Left lobe of liver (tissue), 2 donors: Measurements from ENCODE around the gene IRF5. TPM values are rescaled to one million over a fixed set of nuclear protein-coding genes. Genes with fewer than 3 reads are reported as not detected.
"Not testable (repeated sequence)": the region's sequence is repeated elsewhere in the genome, so short reads cannot be mapped to it uniquely, and the experiment has no call there.

Source experiments
- ATAC-seq: fragments of 200-7000 bp; cut with Tn5 transposase; one replicate; pipeline ENCODE4 v1.9.1; 2020; ENCODE audit warnings: mild to moderate bottlenecking, moderate library complexity
- DNase-seq: peaks from one replicate; pipeline ENCODE4 v3.0.0-alpha.2; 2020; ENCODE audit warnings: low spot score
- total RNA-seq: library from RNA; stranded (reverse); gene quantifications from one replicate; pipeline ENCODE4 v1.2.1, GENCODE V29; 2021
- donor health status: DM: no; HTN: no; CAD: no; lungs with moderate emphysema.
- donor health status: DM: no; HTN: yes; CAD: no.

The IRF5 gene
- total RNA-seq, 1 donor from 2014 or later = 5.0 TPM

DNA sequence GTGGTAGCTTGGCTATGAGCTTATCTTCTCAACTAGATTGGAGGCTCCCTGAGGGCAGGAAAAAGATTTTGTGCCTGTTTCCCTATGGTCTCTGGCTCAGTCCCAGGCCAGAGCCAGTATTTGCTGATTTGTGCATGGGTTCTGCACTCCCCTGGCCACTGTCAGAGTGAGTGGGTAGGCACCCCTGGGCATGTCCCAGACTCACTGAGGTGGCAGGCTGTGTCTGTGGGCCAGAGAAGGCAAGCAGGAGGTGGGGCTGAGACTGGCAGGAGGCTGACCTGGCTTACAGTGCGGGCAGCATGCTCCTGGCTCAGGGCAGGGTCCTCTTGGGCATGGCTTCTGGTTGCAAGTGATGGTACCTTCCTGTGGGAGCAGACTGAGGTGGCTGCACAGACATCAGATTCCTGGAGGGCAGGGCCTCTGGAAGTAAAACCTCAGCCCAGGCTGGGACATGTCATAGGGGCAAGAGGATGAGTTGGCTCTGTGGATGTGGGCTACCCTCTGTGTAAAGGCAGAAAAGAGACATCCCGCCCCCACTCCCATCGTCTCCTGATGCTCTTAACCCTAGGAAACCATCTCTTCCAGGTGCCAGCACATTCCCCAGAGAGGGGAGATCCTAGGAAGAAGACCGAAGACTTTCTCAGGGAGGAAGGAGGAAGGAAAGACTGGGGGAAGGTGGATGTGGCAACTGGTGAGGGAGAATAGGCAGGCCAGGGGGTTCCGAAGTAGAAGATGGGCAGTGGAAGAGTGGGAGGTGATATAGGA, 31.5 kb upstream of the IRF5 start:
- ATAC-seq (no peak), DNase-seq (no peak)

DNA sequence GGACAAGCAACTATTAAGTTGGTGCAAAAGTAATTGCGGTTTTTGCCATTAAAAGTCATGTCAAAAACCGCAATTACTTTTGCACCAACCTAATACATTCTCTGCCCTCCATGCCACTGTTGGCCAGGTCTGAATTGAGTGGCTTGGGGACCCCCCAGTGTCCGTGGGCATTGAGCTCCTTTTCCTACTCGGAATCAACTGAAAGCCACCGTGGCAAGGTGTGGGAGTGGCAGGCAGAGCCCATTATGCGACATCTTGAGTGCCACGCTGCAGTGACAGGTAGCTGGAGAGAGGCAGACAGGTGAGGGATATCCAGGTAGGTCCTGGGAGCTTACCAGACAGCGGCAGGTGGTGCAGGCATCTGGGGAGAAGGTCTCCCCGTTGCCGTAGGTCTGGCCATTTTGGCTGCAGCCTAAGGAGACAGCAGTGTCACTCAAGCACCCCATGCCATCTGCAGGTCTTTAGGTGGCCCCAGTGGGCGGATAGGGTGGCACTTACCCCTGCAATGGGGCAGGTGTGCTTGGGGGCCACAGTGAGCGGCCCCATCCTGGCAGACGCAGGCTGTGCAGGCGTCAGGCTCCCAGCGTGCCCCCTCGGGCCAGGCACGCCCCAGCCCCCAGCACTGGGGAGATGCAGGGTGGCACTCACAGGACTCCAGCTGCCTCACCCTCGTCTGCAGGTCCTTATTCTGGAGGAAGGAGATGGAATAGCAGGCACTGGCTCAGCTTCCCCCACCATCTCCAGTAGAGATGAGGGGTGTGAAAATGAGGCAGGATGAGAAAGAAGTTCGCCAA, 30.8 kb upstream of the IRF5 start:
- DNase-seq (no peak), ATAC-seq (no peak)

DNA sequence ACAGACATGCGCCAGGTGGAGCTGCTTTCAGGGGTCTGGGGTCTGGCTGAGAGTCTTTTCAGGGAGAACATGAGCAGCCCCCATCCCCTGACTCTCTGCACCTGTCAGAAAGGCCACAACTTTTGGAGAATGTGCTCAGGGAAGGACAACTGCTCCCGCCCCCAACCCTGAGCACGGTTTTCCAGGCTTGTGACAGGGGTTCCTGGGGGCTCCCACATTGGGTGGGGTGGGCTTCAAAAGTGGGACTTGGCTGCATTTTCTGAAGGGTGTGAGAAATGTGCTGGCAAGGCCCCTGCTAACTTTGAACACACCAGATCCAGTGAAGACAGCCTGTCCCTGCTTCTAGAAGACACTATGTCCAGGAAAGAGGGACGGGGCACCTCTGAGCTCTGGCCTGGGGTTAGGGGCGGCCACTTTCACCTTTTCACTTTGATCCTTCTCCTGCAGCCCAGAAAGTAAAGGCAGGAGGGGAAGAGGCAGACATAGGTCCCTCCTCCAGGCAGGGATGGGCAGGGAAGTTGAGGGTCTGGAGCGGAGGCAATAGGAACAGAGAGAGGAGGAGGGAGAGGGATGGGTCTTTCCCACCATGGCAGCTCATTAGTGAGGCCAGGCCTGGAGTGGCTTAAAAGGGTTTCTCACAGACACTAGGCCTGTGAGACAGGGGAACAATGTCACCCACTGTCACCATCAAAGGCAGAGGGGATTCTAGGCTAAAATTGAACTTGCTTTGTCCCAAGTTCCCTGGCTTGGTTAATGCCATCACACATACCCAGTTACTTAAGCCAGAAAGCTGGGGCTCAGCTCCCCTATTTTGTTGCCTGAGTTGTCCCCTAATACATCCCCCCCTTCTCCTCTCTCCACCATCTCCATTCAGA, 28.7 kb upstream of the IRF5 start:
- DNase-seq (no peak), ATAC-seq (no peak)

DNA sequence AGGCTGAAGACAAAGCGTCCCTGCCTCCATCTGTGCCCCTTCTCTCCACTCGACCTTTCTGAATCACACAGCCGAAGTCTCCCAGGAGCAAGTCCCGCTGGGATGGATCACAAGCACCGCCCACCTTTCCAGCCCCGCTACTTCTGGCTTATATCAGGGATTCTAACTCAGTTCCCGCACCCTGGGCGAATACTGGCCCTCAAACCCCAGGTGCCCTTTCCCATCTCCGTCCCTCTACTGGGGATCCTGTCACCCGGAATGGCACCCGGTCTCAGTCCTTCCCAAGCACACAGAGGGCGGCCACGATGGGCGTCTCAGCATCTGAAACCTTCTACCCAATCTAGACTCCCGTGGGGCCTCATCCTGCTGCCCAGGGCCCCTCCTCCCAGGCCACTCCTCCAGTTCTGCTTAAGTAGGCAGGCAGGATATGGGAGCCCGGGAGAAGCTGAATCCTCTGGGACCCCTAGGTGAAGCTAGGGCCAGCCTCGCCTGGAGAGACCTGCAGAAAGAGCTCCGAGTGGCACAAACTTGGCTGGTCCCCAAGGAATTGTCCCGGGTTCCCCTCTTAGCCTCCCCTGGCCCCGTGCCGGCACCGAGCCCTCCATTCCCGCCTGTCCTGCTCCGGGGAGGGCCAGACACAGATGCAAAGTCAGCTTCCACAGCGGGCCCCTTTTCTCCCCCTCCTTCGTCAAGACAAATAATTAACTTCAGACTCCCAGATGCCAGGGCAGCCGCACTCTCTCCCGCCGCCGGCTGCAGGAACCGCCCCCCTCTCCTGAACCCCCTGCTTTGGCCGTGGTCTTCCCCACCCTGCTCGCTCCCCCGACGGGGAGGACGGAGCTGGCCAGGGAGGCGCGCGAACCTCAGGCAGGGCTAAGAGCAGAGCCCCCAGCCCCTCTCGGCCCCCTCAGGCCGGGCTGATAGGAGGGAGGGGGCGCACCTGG, 27.8 kb upstream of the IRF5 start:
- ATAC-seq = peak; percentile 8
- DNase-seq = no peak

DNA sequence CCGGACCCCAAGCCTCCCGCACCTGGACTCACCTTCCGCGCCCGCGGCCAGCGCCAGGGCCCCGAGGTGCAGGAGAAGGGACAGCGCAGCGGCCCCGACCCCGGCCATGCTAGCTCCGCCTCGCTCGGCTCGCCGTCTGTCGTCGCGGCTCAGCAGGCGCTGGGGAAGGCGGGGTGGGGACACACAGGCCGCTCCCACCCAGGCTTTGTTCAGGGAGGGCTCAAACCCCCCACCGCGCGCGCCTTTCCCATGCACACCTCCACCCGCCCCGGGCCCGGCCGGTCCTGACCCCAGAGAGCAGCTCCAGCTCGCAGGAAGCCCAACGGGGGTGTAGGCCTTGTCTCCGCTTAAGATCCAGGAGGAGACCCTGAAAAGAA, 27.2 kb upstream of the IRF5 start, which contains the start of gene KCP:
Gene KCP, minus strand, starts transcription at position 141 of the 377 bp plus-strand sequence. Its CDS starts 33 bp downstream, at position 108.
- peak; percentile 38 for ATAC-seq
- DNase-seq = no peak

DNA sequence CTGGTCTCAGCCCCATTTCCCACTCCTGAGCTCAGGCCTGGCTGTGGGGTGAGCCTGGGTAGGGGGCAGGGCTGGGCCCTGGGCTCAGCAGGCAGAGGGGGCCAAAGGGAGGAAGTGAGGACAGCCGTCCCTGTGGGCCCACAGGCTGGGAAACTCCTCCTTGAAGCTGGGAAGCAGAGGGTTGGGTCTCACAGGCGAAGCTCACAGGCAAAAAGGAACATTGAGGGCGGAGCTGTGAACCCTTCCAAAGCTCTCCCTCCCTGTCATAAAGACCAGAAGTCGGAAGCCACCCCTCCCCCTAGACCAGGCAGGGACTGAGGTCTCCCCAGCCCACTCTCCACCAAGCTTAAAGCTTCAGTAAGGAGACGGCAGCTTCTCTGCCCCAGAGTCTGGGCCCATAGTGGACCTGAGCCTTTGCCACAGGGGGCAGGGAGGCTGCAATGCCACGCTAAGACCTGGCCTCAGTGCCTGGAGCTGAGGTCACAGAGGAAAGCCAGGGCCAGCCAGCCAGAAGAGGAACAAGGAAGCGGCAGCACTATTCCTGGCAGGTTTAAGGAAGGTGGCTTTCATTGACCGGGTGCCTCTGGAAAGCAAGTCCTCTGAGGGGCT, 26.2 kb upstream of the IRF5 start:
- DNase-seq (no peak), ATAC-seq (no peak)

DNA sequence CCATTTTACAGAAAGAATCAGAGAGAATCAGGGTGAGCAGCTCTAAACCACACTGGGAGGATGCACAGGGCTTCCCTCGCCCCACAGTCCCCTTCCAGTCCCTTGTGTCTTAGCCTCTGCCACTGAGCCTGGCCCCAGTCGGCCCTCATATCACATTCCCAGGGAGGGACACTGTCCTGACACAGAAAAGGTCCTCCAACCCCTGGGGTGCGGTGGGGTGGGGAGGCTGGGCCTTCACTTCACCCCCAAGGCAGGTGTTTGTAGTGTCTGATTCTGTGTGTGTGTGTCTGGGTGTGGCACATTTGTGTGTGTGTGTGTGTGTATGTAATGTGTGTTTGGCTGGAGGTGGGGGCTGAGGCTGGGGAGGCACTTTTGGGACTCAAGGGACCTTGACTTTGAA, 25.4 kb upstream of the IRF5 start:
- no peak for ATAC-seq
- DNase-seq = no peak

DNA sequence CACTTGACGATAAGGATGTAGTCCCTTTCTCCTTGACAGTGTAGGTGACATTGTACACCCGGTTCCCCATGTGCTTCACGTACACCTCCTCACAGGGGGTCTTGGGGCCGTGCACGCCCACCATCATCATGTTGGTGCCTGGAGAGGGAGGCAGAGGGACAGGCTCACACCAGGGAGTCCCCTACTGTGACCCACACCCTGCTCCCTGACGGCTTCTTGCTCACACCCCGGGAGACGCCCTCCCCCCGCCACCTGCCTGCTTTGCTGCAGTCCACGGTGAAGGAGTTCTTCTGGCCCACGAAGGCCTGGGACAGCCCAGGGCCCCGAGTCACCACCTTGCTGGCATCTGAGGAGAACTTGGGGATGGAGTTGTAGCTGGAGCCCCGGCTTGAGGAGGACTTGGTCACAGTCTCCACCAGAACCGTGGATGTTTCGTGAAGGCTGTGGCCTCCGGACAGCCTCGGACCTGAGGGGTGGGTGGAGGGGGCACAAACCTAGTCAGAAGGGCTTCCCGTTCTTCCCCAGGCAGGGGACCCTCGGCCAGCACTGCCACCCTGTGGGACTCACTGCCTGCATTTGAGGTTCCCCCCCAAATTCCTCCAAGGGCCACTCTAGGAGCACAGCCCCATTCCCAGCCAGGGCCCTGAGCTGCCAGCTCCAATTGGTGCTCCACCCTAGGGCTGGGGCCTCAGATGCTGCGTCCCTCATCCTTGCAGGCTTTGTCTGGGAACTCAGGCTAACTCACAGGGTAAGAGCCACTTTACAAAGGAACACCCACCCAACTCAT, 24.8 kb upstream of the IRF5 start:
- not testable (repeated sequence) for ATAC-seq

DNA sequence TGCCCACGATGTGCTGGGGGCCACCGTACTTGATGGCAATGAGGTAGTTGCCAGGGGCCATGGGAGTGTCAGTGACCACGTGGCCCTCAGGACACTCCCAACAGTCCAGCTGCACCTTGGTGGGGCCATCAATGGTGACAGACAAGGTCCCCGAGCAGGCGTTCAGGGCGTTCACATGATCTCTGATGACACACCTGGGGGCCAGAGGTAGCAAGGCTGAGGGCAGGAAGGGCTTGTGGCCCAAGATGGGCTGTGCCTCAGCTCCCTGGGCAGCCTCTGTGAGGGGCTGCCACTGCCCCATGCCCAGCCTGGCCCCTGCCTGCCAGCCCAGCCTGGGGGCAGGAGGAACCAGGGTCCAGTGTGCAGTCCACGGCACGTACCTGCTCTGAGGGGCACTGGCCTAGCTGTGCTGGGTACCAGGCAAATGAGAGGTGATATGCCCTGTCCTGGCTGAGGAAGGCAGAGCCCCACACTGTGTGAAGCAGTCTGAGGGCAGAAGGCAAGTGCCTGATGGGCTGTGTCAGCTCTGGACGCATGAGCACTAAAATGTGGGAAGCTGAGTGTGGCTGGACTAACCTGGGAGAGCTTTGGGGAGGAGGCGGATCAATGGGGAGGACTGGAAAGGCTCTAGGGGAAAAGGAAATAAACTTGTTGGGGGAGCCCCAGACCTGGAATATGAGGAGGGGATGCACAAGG, 23.7 kb upstream of the IRF5 start:
- no peak for DNase-seq
- ATAC-seq = no peak

More for the DNA sequence above, 24.8 kb upstream of the IRF5 start:
- not testable (repeated sequence) for DNase-seq

DNA sequence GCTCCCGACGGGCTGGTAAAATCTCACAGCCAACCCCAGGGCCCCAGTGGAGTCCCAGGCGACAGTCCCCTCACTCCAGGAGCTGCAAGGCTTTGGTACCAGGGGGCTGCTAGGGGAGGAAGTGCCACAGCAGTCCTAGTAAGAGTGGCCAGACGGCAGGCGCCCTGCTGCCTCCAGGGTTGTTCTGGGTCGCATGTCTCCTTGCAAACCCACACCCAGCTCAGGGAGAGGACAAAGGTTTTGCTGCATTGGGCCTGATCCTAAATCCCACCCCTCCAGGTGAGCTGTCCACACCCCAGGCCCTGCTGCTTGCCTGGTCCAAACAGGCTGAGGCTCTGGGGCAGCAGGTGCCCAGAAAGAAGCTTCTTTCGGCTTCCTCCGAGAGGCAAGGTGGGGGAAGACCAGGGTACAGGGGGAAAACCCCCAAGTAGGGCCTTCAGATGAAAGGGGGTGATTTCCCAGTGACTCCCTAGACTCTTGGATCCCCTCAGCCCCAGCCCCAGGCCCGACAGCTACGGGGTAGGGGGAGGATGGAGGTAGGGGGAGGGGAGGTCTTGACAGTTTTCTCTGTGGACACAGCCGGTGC, 23.1 kb upstream of the IRF5 start:
- ATAC-seq = no peak

DNA sequence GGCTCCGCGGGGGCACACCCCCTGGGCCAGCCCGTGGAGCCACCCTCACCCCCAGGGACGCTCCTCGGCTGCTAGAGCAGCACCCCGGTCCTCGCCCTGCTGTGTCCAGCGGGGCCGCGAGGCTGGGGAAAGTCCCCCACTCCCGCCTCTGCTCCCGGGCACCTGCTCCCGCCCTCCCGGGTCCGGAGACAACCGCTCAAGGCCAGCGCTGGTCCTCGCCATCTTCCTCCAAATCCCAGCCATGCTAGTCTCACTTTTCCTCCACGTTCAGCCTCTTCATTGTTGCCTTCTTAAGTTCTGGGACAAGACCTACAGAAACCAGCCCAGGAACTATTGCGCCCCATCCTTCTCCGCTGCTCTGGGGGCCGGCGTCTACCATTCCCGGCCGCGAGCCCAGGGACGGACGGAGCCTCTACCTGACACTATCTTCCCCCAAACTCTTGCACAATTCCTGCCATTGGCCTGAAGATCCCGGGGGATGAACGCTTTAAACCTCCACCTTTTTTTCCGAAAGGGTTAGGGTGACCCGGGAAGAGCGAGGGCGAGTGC, 22.4 kb upstream of the IRF5 start:
- peak; percentile 36 for ATAC-seq
- DNase-seq = no peak

More for the DNA sequence above, 23.1 kb upstream of the IRF5 start:
- no peak for DNase-seq

DNA sequence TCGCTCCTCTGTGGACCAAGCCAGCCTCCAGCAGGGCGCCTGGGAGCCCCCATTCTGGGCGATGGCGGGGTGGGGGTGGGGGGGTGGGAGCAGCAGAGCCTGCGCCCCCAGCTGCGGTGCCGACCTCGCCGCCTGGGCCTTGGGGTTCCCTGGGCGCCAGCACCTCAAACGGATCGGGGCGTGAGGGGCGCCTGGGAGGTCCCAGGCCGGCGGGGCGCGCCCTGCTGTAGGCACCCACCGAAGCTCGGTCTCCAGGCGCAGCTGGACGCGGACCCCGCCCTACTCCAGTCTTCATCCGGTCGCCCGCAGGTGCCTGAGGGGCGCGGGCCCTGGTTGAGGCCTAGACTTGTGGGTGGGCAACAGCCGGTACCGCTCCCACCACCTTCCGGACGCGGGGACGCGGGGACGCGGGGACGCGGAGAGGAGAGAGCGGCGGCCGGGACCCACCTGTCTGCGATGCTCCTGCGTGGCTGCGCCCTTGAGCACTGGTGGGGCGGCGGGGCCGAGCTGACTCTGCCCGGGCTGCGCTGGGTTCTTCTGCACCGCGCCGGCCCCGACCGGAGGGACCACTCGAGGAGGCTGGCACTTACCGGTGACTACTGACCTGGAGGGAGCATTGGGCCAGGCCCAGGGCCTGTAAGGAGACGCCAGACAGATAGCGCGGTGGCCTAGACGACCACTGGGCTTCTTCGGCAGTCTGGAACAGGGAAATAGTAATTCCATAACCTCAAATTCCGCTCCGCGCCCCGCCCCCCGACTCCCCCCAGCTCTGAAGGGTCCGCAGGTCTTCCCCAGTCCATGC, 21.7 kb upstream of the IRF5 start:
- ATAC-seq (no peak), DNase-seq (no peak)

DNA sequence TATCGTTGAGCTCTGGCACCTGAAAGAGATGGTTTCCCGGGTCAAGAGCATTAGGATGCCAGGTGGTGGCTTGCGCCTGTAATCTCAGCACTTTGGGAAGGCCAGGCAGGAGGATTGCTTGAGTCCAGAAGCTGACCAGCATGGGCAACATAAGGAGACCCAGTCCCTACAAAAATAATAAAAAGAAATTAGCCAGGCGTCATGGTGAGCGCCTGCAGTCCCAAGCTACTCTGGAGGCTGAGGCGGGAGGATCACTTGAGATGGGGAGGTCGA, 21.1 kb upstream of the IRF5 start:
- ATAC-seq = no peak
- DNase-seq = no peak

DNA sequence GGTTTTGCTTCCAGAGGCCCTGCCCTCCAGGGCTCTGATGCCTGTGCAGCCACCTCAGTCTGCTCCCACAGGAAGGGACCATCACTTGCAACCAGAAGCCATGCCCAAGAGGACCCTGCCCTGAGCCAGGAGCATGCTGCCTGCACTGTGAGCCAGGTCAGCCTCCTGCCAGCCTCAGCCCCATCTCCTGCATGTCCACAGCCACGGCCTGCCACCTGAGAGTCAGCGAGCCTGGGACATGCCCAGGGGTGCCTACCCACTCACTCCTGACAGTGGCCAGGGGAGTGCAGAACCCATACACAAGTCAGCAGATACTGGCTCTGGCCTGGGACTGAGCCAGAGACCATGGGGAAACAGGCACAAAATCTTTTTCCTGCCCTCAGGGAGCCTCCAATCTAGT, 20.6 kb upstream of the IRF5 start:
- DNase-seq (no peak), ATAC-seq (no peak)

DNA sequence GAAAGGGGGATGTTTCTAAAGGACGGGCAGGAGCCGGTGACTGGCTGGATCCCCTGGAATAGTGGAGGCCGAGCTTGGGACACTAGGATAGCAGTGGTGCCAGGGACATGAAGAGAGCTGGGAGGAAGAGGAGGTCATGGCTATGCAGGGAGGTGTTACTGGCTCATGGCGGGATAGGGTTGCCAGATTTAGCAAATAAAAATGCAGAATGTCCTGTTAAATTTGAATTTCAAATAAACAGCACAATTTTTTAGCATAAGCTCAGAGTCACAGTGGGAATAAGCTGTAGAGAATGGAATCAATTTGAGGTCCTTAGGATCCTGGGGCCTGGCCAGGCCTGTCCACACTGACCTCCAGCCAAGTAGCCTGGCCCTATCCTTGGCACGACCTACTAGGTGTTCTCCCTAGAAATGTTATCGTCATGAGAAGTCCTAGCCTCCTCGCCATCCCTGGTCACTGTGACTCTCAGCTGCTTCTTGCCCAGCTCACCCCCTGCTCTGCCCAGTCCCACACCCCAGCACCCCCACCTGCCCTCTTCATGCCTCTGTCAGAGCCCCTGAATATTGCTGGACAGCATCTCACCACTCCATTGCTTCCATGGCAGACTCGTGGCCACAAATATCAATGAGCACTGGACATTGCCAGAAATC, 19.6 kb upstream of the IRF5 start:
- no peak for ATAC-seq
- no peak for DNase-seq

DNA sequence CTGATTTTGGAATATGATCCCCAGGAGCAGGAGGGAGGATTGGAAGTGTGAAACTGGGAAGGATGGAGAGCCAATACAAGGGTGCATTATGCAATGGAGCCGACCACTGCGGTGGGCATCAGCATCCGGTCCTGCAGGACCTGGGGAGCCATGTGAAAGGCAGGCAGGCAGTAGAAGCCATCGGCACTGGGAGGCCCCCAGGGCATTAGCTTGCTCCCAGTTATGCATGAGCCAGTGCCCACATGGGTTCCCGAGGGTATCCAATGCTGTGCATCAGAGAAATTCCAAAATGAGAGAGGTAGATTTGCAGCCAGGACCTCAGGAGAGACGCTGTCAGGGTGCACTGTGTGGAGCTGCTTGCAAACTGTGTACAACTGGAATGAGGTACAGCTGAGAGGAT, 18.5 kb upstream of the IRF5 start:
- ATAC-seq (no peak), DNase-seq (no peak)
